GM18873 (cell line): ENCODE measurements around the gene NFASC.

Source experiments
- ATAC-seq: cut with Tn5 transposase; IDR thresholded peaks from one replicate; pipeline ENCODE4 v1.9.1; 2021; ENCODE audit warnings: mild to moderate bottlenecking, moderate library complexity, moderate number of reproducible peaks; ENCODE audit not compliant: unreplicated experiment, low FRiP score

The NFASC gene

GRCh38 chr1:204976646-204977045, 106.0 kb downstream of the NFASC start:
- ATAC-seq = no peak

GRCh38 chr1:204977318-204977717, 106.7 kb downstream of the NFASC start:
- ATAC-seq = no peak

- ATAC-seq = no peak
Measured at GRCh38 chr1:204978782-204979181, 108.1 kb downstream of the NFASC start.

- no peak for ATAC-seq
Measured at GRCh38 chr1:204979306-204979705, 108.6 kb downstream of the NFASC start.

- no peak for ATAC-seq
Measured at GRCh38 chr1:204979891-204980649, 109.4 kb downstream of the NFASC start.

GRCh38 chr1:204980840-204981405, 110.3 kb downstream of the NFASC start:
- ATAC-seq = no peak

GRCh38 chr1:204983136-204983535, 112.5 kb downstream of the NFASC start:
- no peak for ATAC-seq

- no peak for ATAC-seq
Measured at GRCh38 chr1:204983881-204984280, 113.2 kb downstream of the NFASC start.

- ATAC-seq = no peak
Measured at GRCh38 chr1:204984499-204984898, 113.8 kb downstream of the NFASC start.

- ATAC-seq = no peak
Measured at GRCh38 chr1:204986181-204986580, 115.5 kb downstream of the NFASC start.

- no peak for ATAC-seq
Measured at GRCh38 chr1:204987689-204988088, 117.0 kb downstream of the NFASC start.

- no peak for ATAC-seq
Measured at GRCh38 chr1:204988196-204988595, 117.5 kb downstream of the NFASC start.

- no peak for ATAC-seq
Measured at GRCh38 chr1:204989266-204990058, 118.8 kb downstream of the NFASC start.

- ATAC-seq = no peak
Measured at GRCh38 chr1:204990059-204990664, 119.5 kb downstream of the NFASC start.

- no peak for ATAC-seq
Measured at GRCh38 chr1:204990721-204991341, 120.2 kb downstream of the NFASC start.

- ATAC-seq = no peak
Measured at GRCh38 chr1:204991342-204991844, 120.7 kb downstream of the NFASC start.

- ATAC-seq = no peak
Measured at GRCh38 chr1:204992201-204992997, 121.7 kb downstream of the NFASC start.

GRCh38 chr1:204992998-204993314, 122.3 kb downstream of the NFASC start:
- ATAC-seq = no peak

- ATAC-seq = no peak
Measured at GRCh38 chr1:204994086-204994862, 123.6 kb downstream of the NFASC start.
